OCI-LY7 (cell line): ENCODE measurements around the gene MSL3B.

Experiments used
- BruUV-seq: library from RNA; stranded (reverse); fragments of 400-500 nt; replicated peaks from 2 replicates; lab custom pipeline; 2021; lab: Mats Ljungman, UMichigan
- CTCF ChIA-PET: fragments of 300-600 bp; sonication (Branson Sonifier 250); formaldehyde crosslinking; loops from one replicate; lab custom pipeline; 2022; ENCODE audit warnings: antibody characterized with exemption; ENCODE audit not compliant: unreplicated experiment; lab: Charles Lee
- POLR2A ChIA-PET: fragments of 300-600 bp; sonication (Branson Sonifier 250); formaldehyde crosslinking; loops from one replicate; lab custom pipeline; 2022; ENCODE audit warnings: antibody characterized with exemption; lab: Charles Lee
- DNase-seq: peaks from one replicate; pipeline ENCODE4 v3.0.0-alpha.2; 2015; ENCODE audit warnings: low spot score
- H2AFZ ChIP-seq: fragments of 200-600 bp; sonication (generic), shearing (Covaris generic); 2 replicates; pipeline ENCODE4 v1.6.1; 2014; ENCODE audit warnings: mild to moderate bottlenecking, antibody characterized with exemption, low read length, moderate library complexity
- H3K27ac ChIP-seq: fragments of 200-600 bp; sonication (generic); 2 replicates; pipeline ENCODE4 v1.5.1; 2014; ENCODE audit warnings: mixed run types, low read depth, mild to moderate bottlenecking, moderate library complexity, low read length, inconsistent platforms; ENCODE audit not compliant: poor library complexity, severe bottlenecking
- H3K36me3 ChIP-seq: fragments of 200-600 bp; sonication (generic); 2 replicates; pipeline ENCODE4 v1.6.1; 2014; ENCODE audit warnings: mild to moderate bottlenecking, antibody characterized with exemption, low read length, moderate library complexity, mixed read lengths; ENCODE audit not compliant: insufficient read depth
- H3K4me1 ChIP-seq: fragments of 200-600 bp; sonication (generic); 2 replicates; pipeline ENCODE4 v1.5.1; 2014; ENCODE audit warnings: mild to moderate bottlenecking, low read length; ENCODE audit not compliant: insufficient read depth, poor library complexity, severe bottlenecking
- H3K4me2 ChIP-seq: fragments of 200-600 bp; sonication (generic); 2 replicates; pipeline ENCODE4 v1.6.1; 2014; ENCODE audit warnings: mild to moderate bottlenecking, low read length
- H3K4me3 ChIP-seq: fragments of 200-600 bp; sonication (generic); 2 replicates; pipeline ENCODE4 v1.5.1; 2014; ENCODE audit warnings: mild to moderate bottlenecking, low read depth, low read length; ENCODE audit not compliant: poor library complexity, severe bottlenecking
- H3K79me2 ChIP-seq: fragments of 200-600 bp; sonication (generic); 2 replicates; pipeline ENCODE4 v1.6.1; 2016; ENCODE audit warnings: low read depth, mild to moderate bottlenecking, low read length, moderate library complexity, mixed read lengths; ENCODE audit not compliant: insufficient read depth
- H3K9me2 ChIP-seq: fragments of 200-600 bp; sonication (generic); 2 replicates; pipeline ENCODE4 v1.6.1; 2016; ENCODE audit warnings: mild to moderate bottlenecking, low read length, mixed read lengths; ENCODE audit not compliant: insufficient read depth
- H3K9me3 ChIP-seq: fragments of 200-600 bp; sonication (generic); 2 replicates; pipeline ENCODE4 v1.6.1; 2014; ENCODE audit warnings: mild to moderate bottlenecking, mixed run types, low read length, mixed read lengths
- H4K20me1 ChIP-seq: fragments of 200-600 bp; sonication (generic); 2 replicates; pipeline ENCODE4 v1.6.1; 2014; ENCODE audit warnings: mild to moderate bottlenecking, antibody characterized with exemption, low read length, moderate library complexity, mixed read lengths; ENCODE audit not compliant: insufficient read depth
- EZH2phosphoT487 ChIP-seq: fragments of 200-600 bp; sonication (generic); IDR thresholded peaks from 2 replicates; pipeline ENCODE4 v1.6.1; 2018; ENCODE audit warnings: low read depth, borderline replicate concordance, mild to moderate bottlenecking, mixed run types, antibody characterized with exemption, low read length, moderate library complexity, mixed read lengths
- intact Hi-C: fragments of 100-400 bp; cut with micrococcal nuclease; formaldehyde crosslinking; loops from one replicate; pipeline ENCODE4 v1.10.0; 2022; ENCODE audit not compliant: unreplicated experiment
- TF ChIP-seq, protein P1 (sequence below): fragments of 200-600 bp; sonication (generic); conservative IDR thresholded peaks from 2 replicates; pipeline ENCODE4 v1.5.1; 2014; ENCODE audit warnings: mild to moderate bottlenecking, antibody characterized with exemption, low read length, moderate library complexity, mixed read lengths

Gene MSL3B

DNA sequence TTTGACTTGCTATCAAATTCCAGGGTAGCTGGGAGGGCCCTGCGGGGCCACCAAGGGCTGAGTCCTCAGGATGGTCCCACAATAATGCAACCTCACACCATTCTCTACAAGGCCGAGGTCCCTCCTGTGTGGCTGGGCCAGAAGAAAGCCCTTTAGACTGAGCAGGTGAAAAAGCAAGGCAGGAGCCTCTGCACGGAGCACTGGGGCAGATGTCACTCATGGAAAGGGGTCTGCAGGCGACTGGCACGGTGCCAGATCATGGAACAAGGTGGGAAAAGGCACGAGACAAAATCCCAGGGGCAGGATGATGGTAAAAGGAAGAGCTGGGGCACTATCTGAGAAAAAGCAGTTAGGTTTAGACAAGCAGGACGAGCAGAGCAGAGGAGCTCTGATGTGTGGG, 29.9 kb downstream of the MSL3B start:
- TF ChIP-seq, protein P1, sequence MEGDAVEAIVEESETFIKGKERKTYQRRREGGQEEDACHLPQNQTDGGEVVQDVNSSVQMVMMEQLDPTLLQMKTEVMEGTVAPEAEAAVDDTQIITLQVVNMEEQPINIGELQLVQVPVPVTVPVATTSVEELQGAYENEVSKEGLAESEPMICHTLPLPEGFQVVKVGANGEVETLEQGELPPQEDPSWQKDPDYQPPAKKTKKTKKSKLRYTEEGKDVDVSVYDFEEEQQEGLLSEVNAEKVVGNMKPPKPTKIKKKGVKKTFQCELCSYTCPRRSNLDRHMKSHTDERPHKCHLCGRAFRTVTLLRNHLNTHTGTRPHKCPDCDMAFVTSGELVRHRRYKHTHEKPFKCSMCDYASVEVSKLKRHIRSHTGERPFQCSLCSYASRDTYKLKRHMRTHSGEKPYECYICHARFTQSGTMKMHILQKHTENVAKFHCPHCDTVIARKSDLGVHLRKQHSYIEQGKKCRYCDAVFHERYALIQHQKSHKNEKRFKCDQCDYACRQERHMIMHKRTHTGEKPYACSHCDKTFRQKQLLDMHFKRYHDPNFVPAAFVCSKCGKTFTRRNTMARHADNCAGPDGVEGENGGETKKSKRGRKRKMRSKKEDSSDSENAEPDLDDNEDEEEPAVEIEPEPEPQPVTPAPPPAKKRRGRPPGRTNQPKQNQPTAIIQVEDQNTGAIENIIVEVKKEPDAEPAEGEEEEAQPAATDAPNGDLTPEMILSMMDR = no peak
- no peak for TF ChIP-seq EZH2phosphoT487
- no peak overlapping the region for H3K27ac ChIP-seq
- intact Hi-C loops = loop anchor here (10.0 kb wide), 1 partner anchor 353 kb away; no protein-coding TSS in a partner anchor
- H3K9me2 ChIP-seq = no peaks in the 10 kb centered on the region
- H3K4me3 ChIP-seq = no peak overlapping the region
- H3K4me2 ChIP-seq = no peak overlapping the region
- no peak overlapping the region for H2AFZ ChIP-seq
- H3K4me1 ChIP-seq = peaks cover 9% of the 10 kb centered on the region
- no TSS peak for BruUV-seq
- peaks cover 98% of the 10 kb centered on the region for H3K36me3 ChIP-seq
- H3K9me3 ChIP-seq = no peaks in the 10 kb centered on the region
- POLR2A ChIA-PET = interaction anchor here (1.3 kb wide), 1 partner anchor 11 kb away, joined by 3 read pairs; no protein-coding TSS in a partner anchor
- CTCF ChIA-PET = no interaction called here
- peaks cover 72% of the 10 kb centered on the region for H3K79me2 ChIP-seq
- peaks cover 29% of the 10 kb centered on the region for H4K20me1 ChIP-seq
- no peak for DNase-seq

DNA sequence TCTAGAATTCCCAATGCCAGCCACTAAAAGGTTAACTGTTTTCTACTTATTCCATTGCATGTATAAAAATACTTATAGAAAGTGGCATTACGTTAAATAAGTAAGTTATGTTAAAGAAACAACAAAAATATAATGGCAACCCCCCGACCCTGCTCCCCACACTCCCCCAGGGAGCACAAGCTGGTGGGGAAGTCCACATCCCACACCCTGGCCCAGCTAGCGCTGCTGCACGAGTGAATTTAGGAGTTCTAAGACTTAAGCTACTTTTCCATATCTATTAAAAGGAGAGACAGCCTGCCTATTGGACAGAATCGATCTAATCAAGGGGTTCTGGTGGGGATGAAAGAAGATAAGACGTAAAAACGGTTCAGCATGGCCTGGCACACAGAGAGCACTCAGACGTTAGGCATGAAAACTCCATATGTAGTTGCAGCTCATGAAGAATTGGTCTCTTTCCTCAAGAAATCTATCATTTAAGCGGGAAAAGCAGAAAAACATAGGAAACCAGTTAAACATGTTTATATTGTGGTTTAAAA, 30.4 kb downstream of the MSL3B start:
- H3K36me3 ChIP-seq = peaks cover 97% of the 10 kb centered on the region
- no peaks in the 10 kb centered on the region for H3K9me3 ChIP-seq
- H3K27ac ChIP-seq = no peak overlapping the region
- peaks cover 67% of the 10 kb centered on the region for H3K79me2 ChIP-seq
- CTCF ChIA-PET = no interaction called here
- no TSS peak for BruUV-seq
- no peaks in the 10 kb centered on the region for H3K9me2 ChIP-seq
- H4K20me1 ChIP-seq = peaks cover 29% of the 10 kb centered on the region
- DNase-seq = no peak
- no peak overlapping the region for H3K4me2 ChIP-seq
- H3K4me1 ChIP-seq = peaks cover 9% of the 10 kb centered on the region
- H3K4me3 ChIP-seq = no peak overlapping the region
- POLR2A ChIA-PET = interaction anchor here (0.7 kb wide), 1 partner anchor 10 kb away, joined by 3 read pairs; no protein-coding TSS in a partner anchor
- intact Hi-C loops = loop anchor here (10.0 kb wide), 1 partner anchor 353 kb away; no protein-coding TSS in a partner anchor
- TF ChIP-seq EZH2phosphoT487 = no peak
- TF ChIP-seq, protein P1 = no peak
- H2AFZ ChIP-seq = no peak overlapping the region

DNA sequence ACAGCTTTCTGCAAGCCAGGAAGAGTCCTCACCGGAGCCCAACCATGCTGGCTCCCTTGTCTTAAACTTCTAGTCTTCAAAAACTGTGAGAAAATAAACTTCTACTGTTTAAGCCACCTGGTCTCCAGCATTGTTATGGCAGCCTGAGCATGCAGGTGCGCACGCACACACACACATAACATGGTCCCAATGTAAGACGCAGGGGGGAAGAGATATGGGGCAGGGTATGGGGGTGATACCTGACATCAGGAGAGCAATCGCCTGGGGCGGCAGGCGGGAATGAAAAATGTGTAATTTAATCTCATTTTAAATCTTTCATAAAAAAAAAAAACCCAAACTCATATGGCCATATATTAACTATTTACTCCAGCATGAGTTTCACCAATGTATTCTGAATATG, 31.8 kb downstream of the MSL3B start:
- TF ChIP-seq, protein P1 = no peak
- Histone ChIP-seq H3K4me1 (peaks cover 11% of the 10 kb centered on the region), H3K36me3 (peaks cover 83% of the 10 kb centered on the region), H3K79me2 (peaks cover 53% of the 10 kb centered on the region), H3K9me3 (no peaks in the 10 kb centered on the region), H4K20me1 (peaks cover 29% of the 10 kb centered on the region), H3K9me2 (no peaks in the 10 kb centered on the region), H3K4me3 (no peak overlapping the region), H3K4me2 (no peak overlapping the region), H3K27ac (no peak overlapping the region), H2AFZ (no peak overlapping the region)
- intact Hi-C loops = loop anchor here (10.0 kb wide), 1 partner anchor 352 kb away; no protein-coding TSS in a partner anchor
- DNase-seq = no peak
- ChIA-PET CTCF (no interaction called here), POLR2A (no interaction called here)
- no TSS peak for BruUV-seq
